SK-N-MC (cell line): ENCODE data around the gene PEX11G.
A peak's percentile ranks its signal among the peaks of the same experiment; 100 is the strongest.

Experiments
- DNase-seq: peaks from one replicate; pipeline ENCODE4 v3.0.0-alpha.2; 2011; ENCODE audit warnings: low read depth, low spot score
- H3K27ac ChIP-seq: fragments of 200-600 bp; sonication (generic); 2 replicates; pipeline ENCODE4 v1.5.1; 2016; ENCODE audit warnings: mixed run types
- H3K36me3 ChIP-seq: fragments of 200-600 bp; sonication (generic); 2 replicates; pipeline ENCODE4 v1.6.1; 2017; ENCODE audit warnings: antibody characterized with exemption, low read length, mixed read lengths; ENCODE audit not compliant: insufficient read depth
- H3K4me3 ChIP-seq: fragments of 200-600 bp; sonication (generic); 2 replicates; pipeline ENCODE4 v1.5.1; 2016
- H3K9ac ChIP-seq: fragments of 200-600 bp; sonication (generic); 2 replicates; pipeline ENCODE4 v1.8.0; 2017; ENCODE audit warnings: mixed run types, mixed read lengths; ENCODE audit not compliant: insufficient read length
- H3K9me3 ChIP-seq: fragments of 200-600 bp; sonication (generic); 2 replicates; pipeline ENCODE4 v1.6.1; 2017; ENCODE audit warnings: low read depth, mild to moderate bottlenecking, antibody characterized with exemption, low read length, moderate library complexity, mixed read lengths
- EZH2 ChIP-seq: fragments of 200-600 bp; sonication (generic); IDR thresholded peaks from one replicate; pipeline ENCODE4 v1.6.1; 2017; ENCODE audit warnings: antibody characterized with exemption
- FOXP2 ChIP-seq: optimal IDR thresholded peaks from 2 replicates; pipeline ENCODE3; 2011; ENCODE audit warnings: mild to moderate bottlenecking, moderate library complexity; ENCODE audit not compliant: insufficient read depth; ENCODE audit errors: extremely low read length, control extremely low read depth
- POLR2AphosphoS5 ChIP-seq: IDR thresholded peaks from 2 replicates; pipeline ENCODE4 v1.6.1; 2012; ENCODE audit warnings: mild to moderate bottlenecking, low read depth, low read length, borderline replicate concordance

The PEX11G gene

DNA sequence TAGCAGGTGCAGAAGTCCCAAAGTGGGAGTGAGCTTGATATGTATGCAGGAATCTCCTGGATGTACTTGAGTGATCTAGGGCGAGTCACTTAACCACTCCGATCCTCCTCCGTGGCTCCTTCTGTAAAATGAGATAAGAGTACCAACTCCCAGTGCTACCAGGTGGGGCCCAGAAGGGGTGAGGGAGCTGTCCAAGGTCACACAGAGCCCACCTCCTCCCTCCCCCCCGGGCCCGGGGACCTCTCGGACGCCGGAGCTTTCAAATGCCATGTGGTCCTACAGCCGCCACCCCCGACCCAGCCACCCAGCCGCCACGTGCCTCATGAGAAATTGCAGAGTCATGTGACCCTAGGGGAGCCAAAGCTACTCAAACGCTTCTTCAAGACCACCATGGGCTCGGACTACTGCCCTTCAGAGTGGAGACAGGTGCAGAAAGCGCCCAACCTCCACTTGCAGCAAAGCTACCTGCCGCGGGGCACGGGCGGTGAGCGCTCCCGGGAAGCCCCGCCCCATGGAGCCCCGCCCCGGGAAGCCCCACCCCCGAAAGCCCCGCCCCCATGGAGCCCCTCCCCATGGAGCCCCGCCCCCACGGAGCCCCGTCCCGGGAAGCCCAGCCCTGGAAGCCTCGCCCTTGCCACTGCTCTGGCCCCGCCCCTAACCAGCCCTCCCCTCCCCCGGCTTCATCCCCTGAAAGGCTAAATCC is 17.0 kb upstream of the PEX11G start:
- H3K4me3 ChIP-seq, result peak overlapping the region; percentile 70
- peak overlapping the region; percentile 68; the same call in 1 of the 2 replicates for H3K27ac ChIP-seq
- TF ChIP-seq FOXP2 (no peak), POLR2AphosphoS5 (peak; percentile 61; the same call in 1 of the 2 replicates)
- H3K9me3 ChIP-seq, result no peaks in the 10 kb centered on the region
- no peaks in the 10 kb centered on the region for H3K36me3 ChIP-seq
- DNase-seq, result no peak
- H3K9ac ChIP-seq, result peak overlapping the region; percentile 22

DNA sequence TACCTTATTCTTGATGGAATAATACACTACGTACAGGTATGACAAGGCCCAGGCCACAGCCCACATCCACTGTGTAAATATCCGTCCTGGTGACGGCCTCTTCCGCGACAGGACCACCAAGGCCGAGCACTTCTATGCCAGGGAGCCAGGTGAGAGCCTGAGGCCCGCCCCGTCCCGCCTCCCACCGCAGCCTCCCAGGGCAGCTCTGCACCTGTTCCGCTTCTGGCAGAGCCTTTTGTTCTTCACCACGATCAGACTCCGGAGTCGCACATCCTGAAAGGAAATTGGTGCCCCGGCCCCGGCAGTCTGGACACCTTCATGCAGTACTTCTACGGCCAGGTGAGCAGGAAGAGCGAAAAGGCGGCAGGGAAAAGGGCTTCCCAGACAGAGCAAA is 16.4 kb upstream of the PEX11G start:
- Histone ChIP-seq H3K4me3 (peak overlapping the region; percentile 70), H3K9me3 (no peaks in the 10 kb centered on the region), H3K27ac (no peak overlapping the region), H3K9ac (peak overlapping the region; percentile 22), H3K36me3 (no peaks in the 10 kb centered on the region)
- DNase-seq, result no peak
- TF ChIP-seq POLR2AphosphoS5, result no peak
- TF ChIP-seq EZH2, result no peak
- no peak for TF ChIP-seq FOXP2

DNA sequence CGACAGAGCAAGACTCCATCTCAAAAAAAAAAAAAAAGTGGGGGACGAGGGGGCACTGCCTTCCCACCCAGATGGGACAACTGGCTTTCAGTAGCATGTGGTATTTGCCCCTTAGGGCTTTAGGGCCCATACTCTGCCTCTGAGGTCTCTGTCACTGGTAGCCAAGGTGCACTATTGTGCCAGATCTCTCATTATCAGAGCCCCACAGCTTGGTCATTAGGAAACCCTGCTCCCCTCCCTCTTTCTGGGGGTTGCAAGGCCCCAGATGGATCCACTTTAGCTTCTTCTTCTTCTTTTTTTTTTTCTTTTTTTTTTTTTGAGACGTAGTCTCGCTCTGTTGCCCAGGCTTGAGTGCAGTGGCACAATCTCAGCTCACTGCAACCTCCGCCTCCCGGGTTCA is 15.8 kb upstream of the PEX11G start:
- H3K9me3 ChIP-seq, result no peaks in the 10 kb centered on the region
- H3K27ac ChIP-seq, result no peak overlapping the region
- H3K36me3 ChIP-seq, result no peaks in the 10 kb centered on the region
- H3K9ac ChIP-seq, result no peak overlapping the region
- H3K4me3 ChIP-seq, result no peak overlapping the region
- no peak for TF ChIP-seq POLR2AphosphoS5
- no peak for TF ChIP-seq EZH2
- TF ChIP-seq FOXP2, result no peak
- DNase-seq, result no peak

DNA sequence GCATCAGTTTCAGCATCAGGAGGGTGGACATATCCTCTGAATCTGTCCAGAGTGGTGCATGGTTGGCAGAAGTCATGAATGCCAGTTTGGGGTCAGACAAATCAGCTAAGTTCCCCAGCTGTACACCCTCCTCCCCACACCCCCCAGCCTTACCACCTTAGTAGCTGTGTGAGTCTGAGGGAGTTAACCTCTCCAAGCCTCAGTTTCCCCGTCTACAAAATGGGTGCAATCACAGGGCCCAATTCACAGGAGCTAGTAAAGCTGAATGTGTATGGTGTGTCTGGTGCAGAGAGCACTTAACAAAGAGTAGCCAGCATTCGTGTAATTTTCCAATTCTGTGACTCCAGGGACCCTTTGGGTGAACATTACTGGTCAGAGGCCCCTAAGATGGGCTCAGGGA is 13.7 kb upstream of the PEX11G start:
- Histone ChIP-seq H3K36me3 (no peaks in the 10 kb centered on the region), H3K9ac (no peak overlapping the region), H3K9me3 (no peaks in the 10 kb centered on the region), H3K27ac (no peak overlapping the region), H3K4me3 (no peak overlapping the region)
- TF ChIP-seq POLR2AphosphoS5 (no peak), FOXP2 (no peak), EZH2 (no peak)
- DNase-seq, result no peak

DNA sequence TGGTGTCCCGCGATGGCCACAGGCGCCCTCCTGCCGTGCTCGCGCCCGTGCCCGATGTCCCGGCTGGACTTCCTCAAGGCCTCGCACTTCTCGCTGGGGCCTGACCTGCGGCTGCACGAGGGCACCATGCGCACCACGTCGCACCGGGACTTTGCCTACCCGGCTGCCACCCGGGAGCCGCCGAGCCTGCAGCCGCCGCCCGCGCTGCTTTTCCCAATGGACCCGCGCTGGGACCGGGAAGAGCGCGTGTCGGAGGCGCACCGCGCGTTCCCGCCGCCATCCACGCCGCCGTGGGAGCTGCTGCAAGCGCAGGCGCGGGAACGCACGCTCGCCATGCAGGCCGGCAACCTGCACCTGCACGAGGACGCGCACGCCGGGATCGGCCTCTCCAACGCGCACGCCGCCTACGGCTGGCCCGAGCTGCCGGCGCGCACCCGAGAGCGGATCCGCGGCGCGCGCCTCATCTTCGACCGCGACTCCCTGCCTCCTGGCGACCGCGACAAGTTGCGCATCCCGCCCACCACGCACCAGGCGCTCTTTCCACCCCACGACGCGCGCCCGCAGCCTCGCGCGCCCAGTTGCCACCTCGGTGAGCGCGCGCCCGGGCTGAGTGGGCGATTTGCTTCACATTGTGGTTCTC is 12.1 kb upstream of the PEX11G start:
- no peak for DNase-seq
- Histone ChIP-seq H3K9ac (no peak overlapping the region), H3K27ac (no peak overlapping the region), H3K4me3 (peak overlapping the region; percentile 74), H3K9me3 (no peaks in the 10 kb centered on the region), H3K36me3 (no peaks in the 10 kb centered on the region)
- TF ChIP-seq POLR2AphosphoS5, result peak; percentile 39; the same call in 1 of the 2 replicates
- TF ChIP-seq EZH2, result no peak

DNA sequence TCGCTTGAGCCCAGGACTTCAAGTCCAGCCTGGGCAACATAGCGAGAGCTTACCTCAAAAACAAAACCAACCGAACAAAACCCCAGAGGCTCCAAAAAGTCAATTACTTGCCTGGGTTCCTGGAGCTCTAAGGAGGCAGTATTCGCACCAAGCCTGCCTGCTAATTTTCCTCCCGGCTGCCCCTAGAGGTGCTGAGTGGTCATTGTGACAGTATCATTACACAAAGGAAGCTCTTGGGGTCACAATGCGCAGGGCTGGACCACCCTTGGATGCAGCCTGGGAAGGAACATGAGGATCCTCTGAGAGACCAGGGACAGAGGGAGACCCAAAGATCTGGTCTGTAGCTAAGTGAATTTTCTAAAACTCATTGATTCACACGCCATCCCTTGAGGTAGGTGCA is 8.5 kb upstream of the PEX11G start:
- no peak overlapping the region for H3K27ac ChIP-seq
- TF ChIP-seq POLR2AphosphoS5 (no peak), EZH2 (no peak), FOXP2 (no peak)
- no peak overlapping the region for H3K4me3 ChIP-seq
- H3K9ac ChIP-seq, result no peak overlapping the region
- H3K36me3 ChIP-seq, result no peaks in the 10 kb centered on the region
- no peak for DNase-seq
- no peaks in the 10 kb centered on the region for H3K9me3 ChIP-seq

DNA sequence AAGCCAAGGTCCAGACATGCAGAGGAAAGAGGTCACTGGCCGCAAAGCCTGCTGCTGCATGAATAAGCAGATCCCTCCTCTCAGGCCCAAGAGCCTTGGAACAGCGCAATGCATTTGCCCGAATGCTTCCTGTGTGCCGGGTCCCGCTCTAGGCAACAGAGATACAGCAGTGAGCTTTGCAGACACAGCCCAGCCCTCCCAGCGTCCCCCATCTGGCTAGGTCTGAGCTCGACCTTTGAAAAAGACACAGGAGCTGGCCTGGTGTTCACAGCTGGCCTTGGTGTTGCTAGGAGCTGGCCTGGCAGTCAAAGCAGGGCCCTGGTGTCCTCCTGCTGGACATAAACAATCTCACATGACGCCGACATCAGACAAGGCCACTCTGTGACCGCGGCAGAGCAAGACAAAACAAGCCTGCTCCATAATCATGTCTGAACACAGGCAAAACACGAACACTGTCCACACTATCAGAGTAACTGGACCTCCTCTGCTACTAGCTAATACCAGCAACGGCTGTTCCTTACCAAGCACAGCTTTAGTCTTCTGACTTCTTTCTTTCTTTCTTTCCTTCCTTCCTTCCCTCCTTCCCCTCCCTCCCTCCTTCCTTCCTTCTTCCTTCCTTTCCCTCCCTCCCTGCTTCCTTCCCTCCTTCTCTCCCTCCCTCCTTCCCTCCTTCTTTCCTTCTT is 5.7 kb upstream of the PEX11G start:
- Histone ChIP-seq H3K36me3 (no peaks in the 10 kb centered on the region), H3K27ac (no peak overlapping the region), H3K4me3 (no peak overlapping the region), H3K9me3 (no peaks in the 10 kb centered on the region), H3K9ac (no peak overlapping the region)
- DNase-seq, result no peak
- TF ChIP-seq POLR2AphosphoS5, result no peak
- TF ChIP-seq FOXP2, result no peak
- TF ChIP-seq EZH2, result no peak

DNA sequence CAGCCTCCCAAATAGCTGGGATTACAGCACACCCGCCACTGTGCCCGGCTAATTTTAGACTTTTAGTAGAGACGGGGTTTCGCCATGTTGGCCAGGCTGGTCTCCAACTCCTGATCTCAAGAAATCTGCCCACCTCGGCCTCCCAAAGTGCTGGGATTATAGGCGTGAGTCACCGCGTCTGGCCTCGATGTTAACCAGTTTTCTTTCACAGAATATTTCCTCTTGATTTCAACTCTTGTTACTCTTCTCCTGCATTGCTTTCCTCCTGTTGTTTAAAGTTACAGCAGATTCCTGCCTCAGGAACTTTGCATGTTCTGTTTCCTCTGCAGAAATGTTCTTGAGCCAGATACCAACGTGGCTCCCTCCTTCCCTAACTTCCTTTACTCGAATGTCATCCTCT is 3.7 kb upstream of the PEX11G start:
- no peak overlapping the region for H3K4me3 ChIP-seq

More for the DNA sequence above, 3.7 kb upstream of the PEX11G start:
- no peak overlapping the region for H3K9ac ChIP-seq
- no peak for TF ChIP-seq POLR2AphosphoS5
- TF ChIP-seq EZH2, result no peak
- no peak for TF ChIP-seq FOXP2
- no peak for DNase-seq
- no peaks in the 10 kb centered on the region for H3K36me3 ChIP-seq
- no peaks in the 10 kb centered on the region for H3K9me3 ChIP-seq
- no peak overlapping the region for H3K27ac ChIP-seq
